K562 (cell line): ENCODE measurements around the gene ZNF433. TPM values are rescaled to one million over a fixed set of nuclear protein-coding genes. Genes with fewer than 3 reads are reported as not detected.
A peak's percentile ranks its signal among the peaks of the same experiment; 100 is the strongest.

Experiments
- ATAC-seq: fragments of 200-7000 bp; cut with Tn5 transposase; 3 replicates; pipeline ENCODE4 v1.9.1; 2020; ENCODE audit warnings: moderate library complexity
- BruUV-seq: library from RNA; stranded (reverse); fragments of 400-500 nt; replicated peaks from 2 replicates; lab custom pipeline; 2021; lab: Mats Ljungman, UMichigan
- CTCF ChIA-PET: fragments of 300-600 bp; formaldehyde crosslinking; extraction: SDS; loops from one replicate; lab custom pipeline; 2021; ENCODE audit warnings: low intra/inter-chr PET ratio; lab: Yijun Ruan, JAX
- POLR2A ChIA-PET: fragments of 300-600, 350-650 bp; sonication (Branson Sonifier 250); formaldehyde crosslinking; extraction: SDS; loops from one replicate; lab custom pipeline; 2021; ENCODE audit warnings: antibody characterized with exemption, inconsistent platforms; lab: Yijun Ruan, JAX
- DNase-seq, 4 experiments: peaks; one replicate each; pipeline versions ENCODE4 v3.0.0 to v3.0.0-alpha.2; 2011 to 2018; ENCODE audit warnings: low spot score in 3 of 4, mixed read lengths in 3 of 4; ENCODE audit errors: extremely low read depth in 1 of 4
- FAIRE-seq: peaks from 2 replicates; lab custom pipeline; 2011; peaks lifted over from hg19 to GRCh38; lab: Jason Lieb, UNC
- H2AFZ ChIP-seq: 2 replicates; pipeline ENCODE4 v1.6.0; 2011; ENCODE audit warnings: low read depth, low read length, control low read depth, inconsistent platforms
- H3K27ac ChIP-seq: fragments of 200-600 bp; 3 replicates; pipeline ENCODE4 v1.8.0; 2011; ENCODE audit warnings: low read depth, mild to moderate bottlenecking, control low read depth, inconsistent platforms, low read length, moderate library complexity, mixed read lengths; ENCODE audit errors: extremely low read depth
- H3K27me3 ChIP-seq, 2 experiments: fragments of 300-600 bp in 1 of 2; 2 replicates in 1 of 2; 3 replicates in 1 of 2; pipeline versions ENCODE4 v1.6.0 to v1.8.0; 2011; ENCODE audit warnings: inconsistent platforms in 2 of 2, low read length in 2 of 2, mild to moderate bottlenecking in 1 of 2, mixed read lengths in 1 of 2, moderate library complexity in 1 of 2; ENCODE audit not compliant: control insufficient read depth in 2 of 2, insufficient read depth in 2 of 2
- H3K36me3 ChIP-seq: fragments of 300-600 bp; 3 replicates; pipeline ENCODE4 v1.8.0; 2011; ENCODE audit warnings: mild to moderate bottlenecking, low read length, inconsistent platforms; ENCODE audit not compliant: control insufficient read depth, insufficient read depth
- H3K4me1 ChIP-seq, 2 experiments: fragments of 200-600 bp in 1 of 2; replicated peaks in 1 of 2; 2 replicates in 1 of 2; 3 replicates in 1 of 2; pipeline versions ENCODE4 v1.5.1 to v1.8.0; 2011; ENCODE audit warnings: inconsistent platforms in 2 of 2, low read length in 2 of 2, mild to moderate bottlenecking in 1 of 2, mixed read lengths in 1 of 2, moderate library complexity in 1 of 2; ENCODE audit not compliant: control insufficient read depth in 2 of 2, insufficient read depth in 2 of 2
- H3K4me2 ChIP-seq: 2 replicates; pipeline ENCODE4 v1.6.1; 2011; ENCODE audit warnings: low read length, control low read depth, inconsistent platforms, mixed read lengths; ENCODE audit not compliant: insufficient read depth
- H3K4me3 ChIP-seq: fragments of 200-600 bp; sonication (generic), shearing (Covaris generic); 2 replicates; pipeline ENCODE4 v1.5.1; 2016; ENCODE audit warnings: control low read depth, inconsistent platforms
- H3K79me2 ChIP-seq: fragments of 200-600 bp; 3 replicates; pipeline ENCODE4 v1.8.0; 2011; ENCODE audit warnings: low read length, inconsistent platforms; ENCODE audit not compliant: control insufficient read depth, insufficient read depth
- H3K9ac ChIP-seq, 2 experiments: 2 replicates each; pipeline versions ENCODE4 v1.6.0 to v1.6.1; 2011; ENCODE audit warnings: low read depth in 2 of 2, low read length in 2 of 2, control low read depth in 1 of 2, inconsistent platforms in 1 of 2, mild to moderate bottlenecking in 1 of 2, mixed read lengths in 1 of 2; ENCODE audit not compliant: insufficient read depth in 1 of 2
- H3K9me1 ChIP-seq: one replicate; pipeline ENCODE4 v1.6.0; 2011; ENCODE audit warnings: inconsistent platforms, mild to moderate bottlenecking, low read length, moderate library complexity; ENCODE audit not compliant: control insufficient read depth, insufficient read depth
- H3K9me3 ChIP-seq: replicated peaks from 2 replicates; pipeline ENCODE4 v1.5.1; 2011; ENCODE audit warnings: low read depth, low read length, inconsistent platforms; ENCODE audit not compliant: control insufficient read depth, insufficient read depth
- H4K20me1 ChIP-seq: replicated peaks from 2 replicates; pipeline ENCODE4 v1.6.1; 2011; ENCODE audit warnings: low read length, inconsistent platforms, mixed read lengths; ENCODE audit not compliant: control insufficient read depth, insufficient read depth
- CREB1 ChIP-seq, 2 experiments: sonication (generic) in 1 of 2; formaldehyde crosslinking in 1 of 2; IDR thresholded peaks; 2 replicates each; pipeline versions ENCODE4 v1.6.1 to v1.8.0; 2012 to 2022; ENCODE audit warnings: inconsistent platforms in 1 of 2, mild to moderate bottlenecking in 1 of 2, missing genetic modification reagents in 1 of 2, moderate library complexity in 1 of 2
- GATAD2A ChIP-seq: fragments of 450-650 bp; IDR thresholded peaks from 2 replicates; pipeline ENCODE4 v1.6.1; 2017
- GTF2B ChIP-seq: IDR thresholded peaks from 2 replicates; pipeline ENCODE4 v1.6.1; 2011; ENCODE audit not compliant: insufficient read length; ENCODE audit errors: extremely low read depth
- JUND ChIP-seq, 2 experiments: IDR thresholded peaks; 2 replicates in 1 of 2; 3 replicates in 1 of 2; pipeline ENCODE4 v1.6.1; 2011; ENCODE audit warnings: borderline replicate concordance in 2 of 2, low read depth in 2 of 2, low read length in 2 of 2, improper control_type of control experiment in 1 of 2, missing biosample characterization in 1 of 2, missing genetic modification characterization in 1 of 2, missing genetic modification reagents in 1 of 2
- MAZ ChIP-seq, 2 experiments: fragments of 450-650 bp in 1 of 2; sonication (generic) in 1 of 2; formaldehyde crosslinking; IDR thresholded peaks in 1 of 2; conservative IDR thresholded peaks in 1 of 2; 2 replicates each; pipeline versions ENCODE4 v1.4.0 to v1.5.0; 2020; ENCODE audit warnings: mild to moderate bottlenecking in 1 of 2, missing genetic modification reagents in 1 of 2
- NCOA2 ChIP-seq, 2 experiments: fragments of 450-650 bp; IDR thresholded peaks; 2 replicates each; pipeline ENCODE4 v1.6.1; 2018; ENCODE audit warnings: mild to moderate bottlenecking in 2 of 2, moderate library complexity in 1 of 2; ENCODE audit not compliant: partially characterized antibody in 2 of 2
- SAFB2 ChIP-seq: fragments of 200-400 bp; formaldehyde crosslinking; IDR thresholded peaks from 2 replicates; pipeline ENCODE4 v1.6.1; 2018; ENCODE audit warnings: borderline replicate concordance, low read length, low read depth, moderate library complexity; ENCODE audit not compliant: severe bottlenecking
- SUPT5H ChIP-seq: fragments of 450-650 bp; IDR thresholded peaks from 2 replicates; pipeline ENCODE4 v1.6.1; 2016
- TBP ChIP-seq: optimal IDR thresholded peaks from 2 replicates; pipeline ENCODE3; 2011; ENCODE audit warnings: low read depth, low read length, improper control_type of control experiment
- TRIM28 ChIP-seq: fragments of 450-650 bp; IDR thresholded peaks from 2 replicates; pipeline ENCODE4 v1.6.1; 2017
- ZNF253 ChIP-seq: fragments of 250-450 bp; sonication (Bioruptor Pico); conservative IDR thresholded peaks from 2 replicates; pipeline ENCODE4 v1.6.1; 2021; ENCODE audit warnings: mild to moderate bottlenecking
- ZNF584 ChIP-seq: fragments of 200-800 bp; sonication (Bioruptor generic); IDR thresholded peaks from 2 replicates; pipeline ENCODE4 v1.6.1; 2016; ENCODE audit warnings: low read depth, mild to moderate bottlenecking, missing genetic modification characterization, missing compliant biosample characterization
- WGBS: fragments of 100-300 bp; shearing (Covaris generic); methylation state at CpG from one replicate; pipeline ENCODE4 v1.1.6; 2016; ENCODE audit warnings: low coverage, mixed read lengths; ENCODE audit not compliant: insufficient coverage; ENCODE audit errors: missing lambda C conversion rate; 5-methylcytosine and 5-hydroxymethylcytosine counted together
- in situ Hi-C: fragments of 300-500 bp; cut with MboI; formaldehyde crosslinking; loops from 4 replicates; pipeline ENCODE4 v1.15.0; 2018; ENCODE audit warnings: inconsistent platforms, mixed read lengths
- intact Hi-C: fragments of 100-400 bp; cut with micrococcal nuclease; formaldehyde crosslinking; loops from 2 replicates; pipeline ENCODE4 v1.14.2; 2022
- polyA plus RNA-seq, 8 experiments: library from polyadenylated mRNA; depleted of rRNA in 4 of 8; stranded (reverse) in 5 of 8; unstranded in 3 of 8; fragments of >200 nt; fragmentation: Nextera tagmentation in 2 of 8; fragmentation: Illumina TruSeq in 1 of 8; extraction: Ambion mirVana in 2 of 8; extraction: Trizol in 1 of 8; gene quantifications; 2 replicates each; pipeline versions ENCODE4 v1.2.1 to v1.2.3, GENCODE V29; 2011 to 2014; ENCODE audit warnings: inconsistent platforms in 1 of 8, missing spikeins in 1 of 8
- total RNA-seq, 7 experiments: library from RNA; depleted of rRNA in 6 of 7; stranded (reverse); fragments of >200 nt in 6 of 7; fragmentation: Illumina TruSeq in 2 of 7; extraction: Trizol in 2 of 7; gene quantifications; 2 replicates each; pipeline versions ENCODE4 v1.2.1 to v1.2.3, GENCODE V29; 2011 to 2021; ENCODE audit warnings: low replicate concordance in 1 of 7

The ZNF433 gene
- total and polyA plus RNA-seq, 9 of the 15 experiments (the other 6 are each of a cell fraction or from before 2014, with no cell fraction given) = 2.0 to 4.1 (median 2.9) TPM

GRCh38 chr19:12055784-12056183 is 20.3 kb upstream of the ZNF433 start:
- CTCF ChIA-PET = no interaction called here
- Histone ChIP-seq H3K9ac (no peak overlapping the region), H3K36me3 (no peaks in the 10 kb centered on the region), H3K9me1 (no peaks in the 10 kb centered on the region), H3K4me1 (peaks cover 0 to 13% of the 10 kb centered on the region in 2 experiments; a peak in 2 of 5 replicates), H3K27me3 (no peaks in the 10 kb centered on the region), H3K4me2 (no peak overlapping the region), H4K20me1 (no peaks in the 10 kb centered on the region), H2AFZ (no peak overlapping the region), H3K79me2 (no peaks in the 10 kb centered on the region), H3K27ac (no peak overlapping the region), H3K9me3 (peaks cover 5% of the 10 kb centered on the region; the same call in 1 of the 2 replicates), H3K4me3 (no peak overlapping the region)
- 15% methylated on average over 5 of the region's 5 CpGs for WGBS
- POLR2A ChIA-PET = interaction anchor here (0.6 kb wide), 1 partner anchor 130 kb away, joined by 3 read pairs; no protein-coding TSS in a partner anchor
- no peak for ATAC-seq
- FAIRE-seq = no peak
- in situ Hi-C loops = no loop called here
- intact Hi-C loops = no loop called here
- no peak for DNase-seq
- BruUV-seq = no TSS peak
- TF ChIP-seq ZNF584 (CRISPR knock-in tag) (no peak), ZNF253 (CRISPR knock-in tag) (no peak), TRIM28 (no peak), NCOA2 (IDR thresholded peaks at IDR 0.05; ENCODE audit: partially characterized antibody in 2 of 2) (no peak)

GRCh38 chr19:12052497-12053169 is 17.2 kb upstream of the ZNF433 start, which contains the start of gene ZNF878:
Gene ZNF878 (minus strand): TSS chr19:12052961. CDS start chr19:12052801, 160 bp downstream.
- H3K79me2 ChIP-seq = no peaks in the 10 kb centered on the region
- H3K27me3 ChIP-seq = no peaks in the 10 kb centered on the region
- peaks cover 5% of the 10 kb centered on the region; the same call in 1 of the 2 replicates for H3K9me3 ChIP-seq
- no peaks in the 10 kb centered on the region for H3K9me1 ChIP-seq
- peak within 1 kb of the TSS; percentile 64 for H3K4me2 ChIP-seq
- ChIA-PET POLR2A (interaction anchor here (1.2 to 1.5 kb wide), 2 partner anchors 10 to 17 kb away, joined by 3 to 5 read pairs; partner anchors contain the start of gene ZNF433), CTCF (no interaction called here)
- peak within 1 kb of the TSS; percentile 31; the same call in 1 of the 3 replicates for H3K27ac ChIP-seq
- peak within 1 kb of the TSS; percentile 59 to 91 for H3K9ac ChIP-seq
- ATAC-seq (peak; percentile 99), FAIRE-seq (peak; percentile 92), DNase-seq (peak; percentile 79 to 86 (median 83))
- in situ Hi-C loops (no loop called here), intact Hi-C loops (no loop called here)
- H2AFZ ChIP-seq = peak within 1 kb of the TSS; percentile 69
- peaks cover 0 to 13% of the 10 kb centered on the region in 2 experiments; a peak in 2 of 5 replicates for H3K4me1 ChIP-seq
- TSS peak; percentile 81 for BruUV-seq
- no peaks in the 10 kb centered on the region for H3K36me3 ChIP-seq
- H3K4me3 ChIP-seq = peak within 1 kb of the TSS; percentile 44
- WGBS = 28% methylated on average over 30 of the region's 46 CpGs
- no peaks in the 10 kb centered on the region for H4K20me1 ChIP-seq
- TF ChIP-seq CREB1 (IDR thresholded peaks at IDR 0.05) (no peak), CREB1 (CRISPR knock-in tag; IDR thresholded peaks at IDR 0.05) (0 out of 2 replicates have a peak, but pooled peaks have one; percentile 17), MAZ (CRISPR knock-in tag; conservative IDR thresholded peaks at IDR 0.05 in 1 of 2, IDR thresholded peaks at IDR 0.05 in 1 of 2) (peak in 1 of 2 experiments; percentile 65; a peak in 2 of 4 replicates), JUND (IDR thresholded peaks at IDR 0.05; ENCODE audit: borderline replicate concordance, low read depth, low read length) (no peak), JUND (tag; IDR thresholded peaks at IDR 0.05; ENCODE audit: borderline replicate concordance, low read depth, low read length) (no peak), SUPT5H (peak; percentile 75), GATAD2A (no peak), TBP (peak; percentile 93), GTF2B (no peak), SAFB2 (no peak)
